Measurements from ENCODE around the gene AIFM2.

The AIFM2 gene

GRCh38 chr10:70163448-70163847 lies 30.8 kb upstream of the AIFM2 start:
- TF ChIP-seq SIN3A (IDR thresholded peaks at IDR 0.05; ENCODE audit: borderline replicate concordance, insufficient read depth, low read length) (no peak), REST (IDR thresholded peaks at IDR 0.05; ENCODE audit: insufficient read depth in 1 of 2, low read depth in 2 of 2, low read length in 2 of 2) (no peak), POLR2AphosphoS5 (IDR thresholded peaks at IDR 0.05; ENCODE audit: low read depth, low read length) (no peak), TAF1 (IDR thresholded peaks at IDR 0.05; ENCODE audit: borderline replicate concordance, insufficient read depth, low read length) (no peak), FOXP2 (optimal IDR thresholded peaks at IDR 0.05; ENCODE audit: borderline replicate concordance, extremely low read depth, extremely low read length, insufficient read depth) (no peak)

- TF ChIP-seq POLR2AphosphoS5 (IDR thresholded peaks at IDR 0.05; ENCODE audit: low read depth, low read length) (no peak), SIN3A (IDR thresholded peaks at IDR 0.05; ENCODE audit: borderline replicate concordance, insufficient read depth, low read length) (no peak), TAF1 (IDR thresholded peaks at IDR 0.05; ENCODE audit: borderline replicate concordance, insufficient read depth, low read length) (no peak), REST (IDR thresholded peaks at IDR 0.05; ENCODE audit: insufficient read depth in 1 of 2, low read depth in 2 of 2, low read length in 2 of 2) (no peak), FOXP2 (optimal IDR thresholded peaks at IDR 0.05; ENCODE audit: borderline replicate concordance, extremely low read depth, extremely low read length, insufficient read depth) (no peak)
Observed at GRCh38 chr10:70162892-70163201, 30.2 kb upstream of the AIFM2 start.

- no peak for TF ChIP-seq REST (IDR thresholded peaks at IDR 0.05; ENCODE audit: insufficient read depth in 1 of 2, low read depth in 2 of 2, low read length in 2 of 2)
Observed at GRCh38 chr10:70162151-70162891, 29.7 kb upstream of the AIFM2 start.

DNA sequence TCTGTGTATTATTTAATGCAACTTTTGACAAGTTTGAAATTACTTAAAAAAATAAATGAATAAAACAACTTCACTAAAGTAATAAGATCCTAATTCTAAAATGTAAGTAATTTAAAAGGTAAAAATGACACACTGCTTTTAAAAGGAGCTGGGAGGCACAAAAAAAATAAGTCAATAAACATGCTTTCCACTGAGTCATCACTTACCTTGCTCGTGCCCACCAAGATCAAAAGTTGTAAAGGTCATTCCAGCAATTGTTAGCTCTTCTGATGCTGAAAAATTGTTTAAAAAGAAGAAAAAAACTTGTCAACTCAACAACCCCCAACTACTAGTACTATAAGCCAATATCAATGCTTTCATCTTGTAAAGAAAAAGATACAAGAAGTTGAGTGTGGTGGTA lies 28.2 kb upstream of the AIFM2 start:
- TF ChIP-seq TAF1 (IDR thresholded peaks at IDR 0.05; ENCODE audit: borderline replicate concordance, insufficient read depth, low read length) = no peak
- no peak for TF ChIP-seq REST (IDR thresholded peaks at IDR 0.05; ENCODE audit: insufficient read depth in 1 of 2, low read depth in 2 of 2, low read length in 2 of 2)
- TF ChIP-seq FOXP2 (optimal IDR thresholded peaks at IDR 0.05; ENCODE audit: borderline replicate concordance, extremely low read depth, extremely low read length, insufficient read depth) = no peak
- no peak for TF ChIP-seq SIN3A (IDR thresholded peaks at IDR 0.05; ENCODE audit: borderline replicate concordance, insufficient read depth, low read length)
- TF ChIP-seq POLR2AphosphoS5 (IDR thresholded peaks at IDR 0.05; ENCODE audit: low read depth, low read length) = no peak

DNA sequence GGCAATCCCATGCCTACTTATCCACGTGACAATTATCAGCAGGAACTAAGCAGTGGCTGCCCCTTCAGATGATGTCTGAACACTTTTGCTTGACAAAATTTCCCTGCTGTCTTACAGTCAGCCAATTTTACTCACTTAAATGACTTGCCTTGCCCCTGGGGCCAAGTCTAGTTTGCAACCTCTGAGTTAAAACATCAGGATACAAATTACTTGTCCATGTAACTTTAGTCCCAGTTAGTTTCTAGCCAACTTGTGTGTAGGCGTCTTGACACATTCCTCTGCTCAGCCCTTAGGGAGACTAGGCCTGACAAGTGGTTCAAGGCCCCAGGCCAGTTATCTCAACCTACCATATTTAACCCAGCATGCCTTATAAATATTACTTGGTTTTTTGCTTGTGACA lies 25.5 kb upstream of the AIFM2 start:
- no peak for TF ChIP-seq POLR2AphosphoS5 (IDR thresholded peaks at IDR 0.05; ENCODE audit: low read depth, low read length)

All from PFSK-1 (cell line).